Measurements from ENCODE around the gene CSAG2.
"Not testable (repeated sequence)": the region's sequence is repeated elsewhere in the genome, so short reads cannot be mapped to it uniquely, and the experiment has no call there.

Gene CSAG2, protein sequence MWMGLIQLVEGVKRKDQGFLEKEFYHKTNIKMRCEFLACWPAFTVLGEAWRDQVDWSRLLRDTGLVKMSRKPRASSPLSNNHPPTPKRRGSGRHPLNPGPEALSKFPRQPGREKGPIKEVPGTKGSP

DNA sequence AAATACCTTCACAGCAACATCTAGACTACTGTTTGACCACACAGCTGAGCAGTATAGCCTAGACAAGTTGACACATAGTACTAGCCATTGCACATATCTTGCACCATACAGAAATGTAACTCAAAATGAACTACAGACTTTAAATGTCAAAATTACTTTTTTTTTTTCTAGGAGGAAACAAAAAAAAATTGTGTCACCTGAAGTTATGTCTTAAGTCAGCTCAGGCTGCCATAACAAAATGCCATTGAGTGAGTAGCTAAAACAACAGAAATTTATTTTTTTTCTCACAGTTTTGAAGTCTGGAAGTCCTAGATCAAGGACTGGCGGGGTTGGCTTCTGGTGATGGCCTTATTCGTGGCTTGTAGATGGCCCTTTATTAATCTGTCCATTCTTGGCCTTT is at the start of gene CSAG2:
Gene CSAG2 (minus strand): TSS at position 101 of the 400 bp plus-strand sequence. CDS start 161 bp downstream, outside the sequence.
- not testable (repeated sequence) for DNase-seq

DNA sequence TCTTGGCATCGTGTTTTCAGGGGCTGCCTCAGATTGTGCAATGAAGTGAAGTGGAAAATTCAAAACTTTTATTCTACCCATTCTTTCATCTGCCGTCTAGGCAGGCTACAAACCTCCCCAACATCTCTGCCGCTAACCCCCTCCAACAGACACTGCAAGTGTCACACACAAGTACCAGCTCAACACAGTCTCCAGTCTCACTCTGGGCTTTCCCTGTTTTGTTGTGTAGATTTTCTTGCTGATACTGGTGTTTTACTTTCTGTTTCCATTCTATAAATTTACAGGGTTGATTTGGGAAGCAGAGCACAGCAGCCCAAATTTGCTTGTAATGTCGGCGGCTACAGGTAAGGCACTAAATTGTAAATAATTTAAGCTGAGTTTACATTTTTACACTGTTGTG is 45.8 kb upstream of the CSAG2 start:
- DNase-seq, result not testable (repeated sequence)

DNA sequence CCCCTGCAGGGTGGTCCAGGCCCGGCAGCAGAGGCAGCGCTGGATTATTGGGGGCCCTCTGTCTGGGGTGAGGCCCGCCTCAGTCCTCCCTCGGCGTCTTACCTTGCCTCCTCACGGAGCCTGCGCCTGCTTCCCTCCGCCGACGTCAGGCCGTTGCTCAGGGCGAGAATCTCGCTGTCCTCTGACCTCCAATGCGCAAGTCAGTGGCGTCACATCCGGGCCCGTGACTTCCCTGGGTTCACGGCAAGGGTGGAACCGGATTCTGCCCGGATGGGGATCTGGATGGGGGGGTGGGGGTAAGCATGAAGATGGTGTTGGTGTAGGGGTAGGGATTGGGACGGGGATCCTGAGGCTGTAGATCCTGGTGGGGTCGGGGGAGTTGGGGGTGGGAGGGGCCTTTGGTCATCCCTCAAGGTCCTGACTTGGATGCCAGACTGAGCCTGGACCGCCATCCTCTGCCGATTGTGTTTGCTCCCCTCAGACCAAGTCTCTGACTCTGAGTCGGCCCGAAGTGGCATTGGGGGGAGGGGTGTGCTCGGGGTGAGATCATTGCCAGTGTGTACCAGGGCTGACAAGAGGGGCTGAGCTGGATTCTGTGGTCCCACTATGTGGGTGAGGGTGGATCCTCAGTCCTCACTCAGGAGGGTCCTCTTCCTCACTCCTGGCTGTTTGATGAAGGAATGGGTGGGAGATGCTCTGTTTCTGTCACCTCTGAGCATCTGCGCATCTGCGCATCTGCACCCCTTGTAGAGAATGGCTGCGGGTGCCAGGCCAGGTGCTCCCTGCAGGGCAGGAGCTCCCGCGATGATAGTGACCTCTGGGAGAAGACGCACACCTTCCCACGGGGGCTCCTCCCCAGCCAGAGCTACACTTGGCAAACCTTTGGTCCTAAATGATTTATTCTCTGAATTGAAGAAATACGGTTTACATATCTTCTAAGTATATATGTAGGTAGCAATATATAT is 44.9 kb upstream of the CSAG2 start, which contains the start of gene MAGEA2:
Gene MAGEA2 (minus strand): TSS at position 157 of the 965 bp plus-strand sequence. CDS start 2,479 bp downstream, outside the sequence.
- not testable (repeated sequence) for DNase-seq

DNA sequence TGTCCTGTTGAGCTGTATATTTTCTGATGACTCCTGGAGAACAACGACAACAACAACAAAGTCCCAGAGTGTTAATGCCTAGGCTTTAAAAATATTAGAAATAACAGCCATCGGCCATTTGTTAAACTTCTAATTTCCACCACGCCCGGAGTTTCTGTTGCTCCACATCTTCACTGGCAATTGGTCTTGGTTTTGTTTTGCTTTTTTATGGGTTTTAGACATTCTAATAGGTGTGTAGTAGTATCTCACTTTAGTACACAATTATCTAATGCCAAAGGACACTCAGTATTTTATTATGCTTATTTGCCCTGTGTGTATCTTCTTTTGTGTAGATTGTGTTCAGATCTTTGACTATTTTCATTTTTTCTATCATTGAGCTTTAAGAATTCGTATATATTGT is 29.5 kb upstream of the CSAG2 start:
- DNase-seq, result no peak

DNA sequence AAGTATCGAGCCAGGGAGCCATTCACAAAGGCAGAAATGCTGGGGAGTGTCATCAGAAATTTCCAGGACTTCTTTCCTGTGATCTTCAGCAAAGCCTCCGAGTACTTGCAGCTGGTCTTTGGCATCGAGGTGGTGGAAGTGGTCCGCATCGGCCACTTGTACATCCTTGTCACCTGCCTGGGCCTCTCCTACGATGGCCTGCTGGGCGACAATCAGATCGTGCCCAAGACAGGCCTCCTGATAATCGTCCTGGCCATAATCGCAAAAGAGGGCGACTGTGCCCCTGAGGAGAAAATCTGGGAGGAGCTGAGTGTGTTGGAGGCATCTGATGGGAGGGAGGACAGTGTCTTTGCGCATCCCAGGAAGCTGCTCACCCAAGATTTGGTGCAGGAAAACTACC is 27.5 kb upstream of the CSAG2 start:
- DNase-seq, result not testable (repeated sequence)

DNA sequence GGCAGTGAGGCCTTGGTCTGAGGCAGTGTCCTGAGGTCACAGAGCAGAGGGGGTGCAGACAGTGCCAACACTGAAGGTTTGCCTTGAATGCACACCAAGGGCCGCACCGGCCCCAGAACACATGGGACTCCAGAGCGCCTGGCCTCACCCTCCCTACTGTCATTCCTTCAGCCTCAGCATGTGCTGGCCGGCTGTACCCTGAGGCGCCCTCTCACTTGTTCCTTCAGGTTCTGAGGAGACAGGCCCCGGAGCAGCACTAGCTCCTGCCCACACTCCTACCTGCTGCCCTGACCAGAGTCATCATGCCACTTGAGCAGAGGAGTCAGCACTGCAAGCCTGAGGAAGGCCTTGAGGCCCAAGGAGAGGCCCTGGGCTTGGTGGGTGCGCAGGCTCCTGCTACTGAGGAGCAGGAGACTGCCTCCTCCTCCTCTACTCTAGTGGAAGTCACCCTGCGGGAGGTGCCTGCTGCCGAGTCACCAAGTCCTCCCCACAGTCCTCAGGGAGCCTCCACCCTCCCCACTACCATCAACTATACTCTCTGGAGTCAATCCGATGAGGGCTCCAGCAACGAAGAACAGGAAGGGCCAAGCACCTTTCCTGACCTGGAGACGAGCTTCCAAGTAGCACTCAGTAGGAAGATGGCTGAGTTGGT is 26.9 kb upstream of the CSAG2 start:
- no peak for DNase-seq

DNA sequence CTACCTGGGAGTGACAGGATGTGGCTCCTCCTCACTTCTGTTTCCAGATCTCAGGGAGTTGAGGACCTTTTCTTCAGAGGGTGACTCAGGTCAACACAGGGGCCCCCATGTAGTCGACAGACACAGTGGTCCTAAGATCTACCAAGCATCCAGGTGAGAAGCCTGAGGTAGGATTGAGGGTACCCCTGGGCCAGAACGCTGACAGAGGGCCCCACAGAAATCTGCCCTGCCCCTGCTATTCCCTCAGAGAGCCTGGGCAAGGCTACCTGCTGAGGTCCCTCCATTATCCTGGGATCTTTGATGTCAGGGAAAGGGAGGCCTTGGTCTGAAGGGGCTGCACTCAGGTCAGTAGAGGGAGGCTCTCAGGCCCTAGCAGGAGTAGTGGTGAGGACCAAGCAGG is 26.0 kb upstream of the CSAG2 start:
- DNase-seq, result no peak

DNA sequence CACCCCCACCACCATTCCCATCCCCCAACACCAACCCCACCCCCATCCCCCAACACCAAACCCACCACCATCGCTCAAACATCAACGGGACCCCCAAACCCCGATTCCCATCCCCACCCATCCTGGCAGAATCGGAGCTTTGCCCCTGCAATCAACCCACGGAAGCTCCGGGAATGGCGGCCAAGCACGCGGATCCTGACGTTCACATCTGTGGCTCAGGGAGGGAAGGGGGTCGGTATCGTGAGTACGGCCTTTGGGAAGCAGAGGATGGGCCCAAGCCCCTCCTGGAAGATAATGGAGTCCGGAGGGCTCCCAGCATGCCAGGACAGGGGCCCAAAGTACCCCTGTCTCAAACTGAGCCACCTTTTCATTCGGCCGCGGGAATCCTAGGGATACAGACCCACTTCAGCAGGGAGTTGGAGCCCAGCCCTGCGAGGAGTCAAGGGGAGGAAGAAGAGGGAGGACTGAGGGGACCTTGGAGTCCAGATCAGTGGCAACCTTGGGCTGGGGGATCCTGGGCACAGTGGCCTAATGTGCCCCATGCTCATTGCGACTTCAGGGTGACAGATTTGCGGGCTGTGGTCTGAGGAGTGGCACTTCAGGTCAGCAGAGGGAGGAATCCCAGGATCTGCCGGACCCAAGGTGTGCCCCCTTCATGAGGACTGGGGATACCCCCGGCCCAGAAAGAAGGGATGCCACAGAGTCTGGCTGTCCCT is 25.2 kb upstream of the CSAG2 start:
- not testable (repeated sequence) for DNase-seq

DNA sequence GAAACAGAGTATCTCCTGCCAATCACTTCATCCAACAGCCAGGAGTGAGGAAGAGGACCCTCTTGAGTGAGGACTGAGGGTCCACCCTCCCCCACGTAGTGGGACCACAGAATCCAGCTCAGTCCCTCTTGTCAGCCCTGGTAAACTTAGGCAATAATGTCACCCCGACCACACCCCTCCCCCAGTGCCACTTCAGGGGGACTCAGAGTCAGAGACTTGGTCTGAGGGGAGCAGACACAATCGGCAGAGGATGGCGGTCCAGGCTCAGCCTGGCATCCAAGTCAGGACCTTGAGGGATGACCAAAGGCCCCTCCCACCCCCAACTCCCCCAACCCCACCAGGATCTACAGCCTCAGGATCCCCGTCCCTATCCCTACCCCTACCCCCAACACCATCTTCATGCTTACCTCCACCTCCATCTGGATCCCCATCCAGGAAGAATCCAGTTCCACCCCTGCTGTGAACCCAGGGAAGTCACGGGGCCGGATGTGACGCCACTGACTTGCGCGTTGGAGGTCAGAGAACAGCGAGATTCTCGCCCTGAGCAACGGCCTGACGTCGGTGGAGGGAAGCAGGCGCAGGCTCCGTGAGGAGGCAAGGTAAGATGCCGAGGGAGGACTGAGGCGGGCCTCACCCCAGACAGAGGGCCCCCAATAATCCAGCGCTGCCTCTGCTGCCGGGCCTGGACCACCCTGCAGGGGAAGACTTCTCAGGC is 24.3 kb upstream of the CSAG2 start, which contains the start of the genes CSAG1 and MAGEA12:
Gene CSAG1 (minus strand): TSS at position 461 of the 715 bp plus-strand sequence. CDS start 1,261 bp downstream, outside the sequence.
Gene MAGEA12 (plus strand): TSS at position 497 of the 715 bp plus-strand sequence. CDS start 2,405 bp downstream, outside the sequence.
- no peak for DNase-seq

DNA sequence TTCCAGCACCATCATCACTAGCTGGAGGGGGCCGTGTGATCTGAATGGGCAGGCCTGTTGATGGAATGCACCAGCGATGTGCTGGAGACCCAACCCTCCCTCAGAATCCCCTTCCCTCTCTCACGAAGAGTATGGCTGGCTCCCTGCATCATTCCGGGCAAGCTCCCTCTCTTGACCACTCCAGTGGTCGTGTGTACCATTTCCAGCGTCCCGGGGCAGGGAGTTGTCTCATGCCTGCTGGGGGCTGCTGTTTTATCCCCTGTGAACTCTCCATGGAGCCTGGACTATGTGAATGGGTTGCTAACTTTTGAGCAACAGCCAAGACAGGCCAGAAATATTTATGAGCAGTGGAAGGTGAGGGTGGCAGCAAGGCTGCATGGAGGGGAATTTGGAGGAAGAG is 16.3 kb upstream of the CSAG2 start:
- no peak for DNase-seq

DNA sequence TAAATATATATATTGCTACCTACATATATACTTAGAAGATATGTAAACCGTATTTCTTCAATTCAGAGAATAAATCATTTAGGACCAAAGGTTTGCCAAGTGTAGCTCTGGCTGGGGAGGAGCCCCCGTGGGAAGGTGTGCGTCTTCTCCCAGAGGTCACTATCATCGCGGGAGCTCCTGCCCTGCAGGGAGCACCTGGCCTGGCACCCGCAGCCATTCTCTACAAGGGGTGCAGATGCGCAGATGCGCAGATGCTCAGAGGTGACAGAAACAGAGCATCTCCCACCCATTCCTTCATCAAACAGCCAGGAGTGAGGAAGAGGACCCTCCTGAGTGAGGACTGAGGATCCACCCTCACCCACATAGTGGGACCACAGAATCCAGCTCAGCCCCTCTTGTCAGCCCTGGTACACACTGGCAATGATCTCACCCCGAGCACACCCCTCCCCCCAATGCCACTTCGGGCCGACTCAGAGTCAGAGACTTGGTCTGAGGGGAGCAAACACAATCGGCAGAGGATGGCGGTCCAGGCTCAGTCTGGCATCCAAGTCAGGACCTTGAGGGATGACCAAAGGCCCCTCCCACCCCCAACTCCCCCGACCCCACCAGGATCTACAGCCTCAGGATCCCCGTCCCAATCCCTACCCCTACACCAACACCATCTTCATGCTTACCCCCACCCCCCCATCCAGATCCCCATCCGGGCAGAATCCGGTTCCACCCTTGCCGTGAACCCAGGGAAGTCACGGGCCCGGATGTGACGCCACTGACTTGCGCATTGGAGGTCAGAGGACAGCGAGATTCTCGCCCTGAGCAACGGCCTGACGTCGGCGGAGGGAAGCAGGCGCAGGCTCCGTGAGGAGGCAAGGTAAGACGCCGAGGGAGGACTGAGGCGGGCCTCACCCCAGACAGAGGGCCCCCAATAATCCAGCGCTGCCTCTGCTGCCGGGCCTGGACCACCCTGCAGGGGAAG is 5.0 kb upstream of the CSAG2 start, which contains the start of gene MAGEA2B:
Gene MAGEA2B (plus strand): TSS at position 814 of the 973 bp plus-strand sequence. CDS start 2,479 bp downstream, outside the sequence.
- not testable (repeated sequence) for DNase-seq

DNA sequence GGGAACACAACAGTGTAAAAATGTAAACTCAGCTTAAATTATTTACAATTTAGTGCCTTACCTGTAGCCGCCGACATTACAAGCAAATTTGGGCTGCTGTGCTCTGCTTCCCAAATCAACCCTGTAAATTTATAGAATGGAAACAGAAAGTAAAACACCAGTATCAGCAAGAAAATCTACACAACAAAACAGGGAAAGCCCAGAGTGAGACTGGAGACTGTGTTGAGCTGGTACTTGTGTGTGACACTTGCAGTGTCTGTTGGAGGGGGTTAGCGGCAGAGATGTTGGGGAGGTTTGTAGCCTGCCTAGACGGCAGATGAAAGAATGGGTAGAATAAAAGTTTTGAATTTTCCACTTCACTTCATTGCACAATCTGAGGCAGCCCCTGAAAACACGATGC is 4.1 kb upstream of the CSAG2 start:
- DNase-seq, result not testable (repeated sequence)

DNA sequence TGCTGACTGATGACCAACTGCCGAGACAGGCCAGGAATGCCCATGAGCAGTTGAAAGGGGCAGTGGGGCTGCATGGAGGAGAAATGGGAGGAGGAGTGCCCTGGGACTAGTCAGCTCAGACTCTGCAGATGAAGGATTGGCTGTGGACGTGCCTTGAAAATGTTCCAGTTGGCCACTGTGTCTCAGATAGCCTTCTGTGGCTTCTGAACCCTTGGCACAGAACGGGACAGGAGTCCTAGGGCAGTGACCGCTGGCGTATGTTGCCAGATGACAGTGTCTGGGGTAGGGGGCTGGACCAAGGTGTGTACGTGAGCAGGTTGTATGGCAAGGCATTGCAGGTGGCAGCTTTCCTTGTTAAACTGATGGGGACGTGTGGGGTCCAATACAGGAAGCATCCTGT is 2.6 kb downstream of the CSAG2 start:
- not testable (repeated sequence) for DNase-seq

DNA sequence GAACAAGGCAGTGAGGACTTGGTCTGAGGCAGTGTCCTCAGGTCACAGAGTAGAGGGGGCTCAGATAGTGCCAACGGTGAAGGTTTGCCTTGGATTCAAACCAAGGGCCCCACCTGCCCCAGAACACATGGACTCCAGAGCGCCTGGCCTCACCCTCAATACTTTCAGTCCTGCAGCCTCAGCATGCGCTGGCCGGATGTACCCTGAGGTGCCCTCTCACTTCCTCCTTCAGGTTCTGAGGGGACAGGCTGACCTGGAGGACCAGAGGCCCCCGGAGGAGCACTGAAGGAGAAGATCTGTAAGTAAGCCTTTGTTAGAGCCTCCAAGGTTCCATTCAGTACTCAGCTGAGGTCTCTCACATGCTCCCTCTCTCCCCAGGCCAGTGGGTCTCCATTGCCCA is 8.7 kb downstream of the CSAG2 start:
- DNase-seq, result not testable (repeated sequence)

DNA sequence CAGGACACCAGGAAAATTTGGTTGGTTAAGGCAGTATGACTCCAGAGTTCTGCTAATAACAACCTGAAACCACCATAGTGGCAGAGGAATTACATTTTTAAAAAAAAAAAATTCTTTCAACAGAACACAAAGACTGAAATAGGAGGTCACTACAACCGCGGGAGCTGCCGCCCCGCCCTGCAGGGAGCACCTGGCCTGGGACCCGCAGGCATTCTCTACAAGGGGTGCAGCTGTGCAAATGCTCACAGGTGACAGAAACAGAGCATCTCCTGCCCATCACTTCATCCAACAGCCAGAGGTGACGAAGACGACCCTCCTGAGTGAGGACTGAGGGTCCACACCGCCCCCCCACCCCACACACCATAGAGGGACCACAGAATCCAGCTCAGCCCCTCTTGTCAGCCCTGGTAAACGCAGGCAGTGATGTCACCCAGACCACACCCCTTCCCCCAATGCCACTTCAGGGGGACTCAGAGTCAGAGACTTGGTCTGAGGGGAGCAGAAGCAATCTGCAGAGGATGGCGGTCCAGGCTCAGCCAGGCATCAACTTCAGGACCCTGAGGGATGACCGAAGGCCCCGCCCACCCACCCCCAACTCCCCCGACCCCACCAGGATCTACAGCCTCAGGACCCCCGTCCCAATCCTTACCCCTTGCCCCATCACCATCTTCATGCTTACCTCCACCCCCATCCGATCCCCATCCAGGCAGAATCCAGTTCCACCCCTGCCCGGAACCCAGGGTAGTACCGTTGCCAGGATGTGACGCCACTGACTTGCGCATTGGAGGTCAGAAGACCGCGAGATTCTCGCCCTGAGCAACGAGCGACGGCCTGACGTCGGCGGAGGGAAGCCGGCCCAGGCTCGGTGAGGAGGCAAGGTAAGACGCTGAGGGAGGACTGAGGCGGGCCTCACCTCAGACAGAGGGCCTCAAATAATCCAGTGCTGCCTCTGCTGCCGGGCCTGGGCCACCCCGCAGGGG is 10.8 kb downstream of the CSAG2 start, which contains the start of gene MAGEA3:
Gene MAGEA3 (plus strand): TSS at position 843 of the 980 bp plus-strand sequence. CDS start 2,039 bp downstream, outside the sequence.
- DNase-seq, result not testable (repeated sequence)

DNA sequence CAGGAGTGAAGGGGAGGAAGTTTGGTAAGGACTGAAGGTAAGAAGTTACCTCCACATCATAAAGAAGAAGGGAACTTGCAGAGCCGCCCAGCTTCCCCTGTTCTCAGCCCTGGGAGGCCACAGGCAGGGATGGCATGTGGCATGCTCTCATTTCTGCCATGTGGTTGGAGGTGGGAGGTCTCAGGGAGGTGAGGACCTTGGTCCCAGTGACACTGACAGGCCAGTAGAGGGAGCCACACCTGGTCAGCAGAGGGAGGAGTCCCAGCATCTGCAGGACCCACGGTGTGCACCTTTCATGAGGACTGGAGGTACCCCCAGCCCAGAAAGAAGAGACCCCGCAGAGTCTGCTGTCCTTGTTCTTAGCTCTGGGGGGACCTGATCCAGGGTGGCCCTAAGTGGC is 28.1 kb downstream of the CSAG2 start:
- DNase-seq, result not testable (repeated sequence)

DNA sequence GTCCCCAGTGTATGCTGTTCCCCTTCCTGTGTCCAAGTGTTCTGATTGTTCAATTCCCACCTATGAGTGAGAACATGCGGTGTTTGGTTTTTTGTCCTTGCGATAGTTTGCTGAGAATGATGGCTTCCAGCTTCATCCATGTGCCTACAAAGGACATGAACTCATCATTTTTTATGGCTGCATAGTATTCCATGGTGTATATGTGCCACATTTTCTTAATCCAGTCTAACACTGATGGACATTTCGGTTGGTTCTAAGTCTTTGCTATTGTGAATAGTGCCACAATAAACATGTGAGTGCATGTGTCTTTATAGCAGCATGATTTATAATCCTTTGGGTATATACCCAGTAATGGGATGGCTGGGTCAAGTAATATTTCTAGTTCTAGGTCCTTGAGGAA is 34.4 kb downstream of the CSAG2 start:
- not testable (repeated sequence) for DNase-seq

DNA sequence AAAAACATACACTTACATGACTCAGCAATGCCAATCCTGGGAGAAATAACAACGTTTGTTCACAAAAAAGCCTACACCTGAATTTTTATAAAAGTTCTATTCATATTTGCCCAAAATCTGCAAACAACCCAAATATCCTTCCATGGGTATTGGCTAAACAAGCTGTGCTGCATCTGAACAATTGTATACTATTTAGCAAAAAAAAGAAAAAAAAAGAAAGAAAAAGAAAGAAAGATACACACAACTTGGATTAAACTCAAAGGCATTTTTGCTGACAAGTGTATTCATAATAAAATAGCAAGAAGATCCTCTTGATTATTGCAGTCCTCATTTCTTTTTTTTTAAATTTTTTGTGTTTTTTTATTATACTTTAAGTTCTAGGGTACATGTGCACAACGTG is 34.9 kb downstream of the CSAG2 start:
- DNase-seq, result no peak

DNA sequence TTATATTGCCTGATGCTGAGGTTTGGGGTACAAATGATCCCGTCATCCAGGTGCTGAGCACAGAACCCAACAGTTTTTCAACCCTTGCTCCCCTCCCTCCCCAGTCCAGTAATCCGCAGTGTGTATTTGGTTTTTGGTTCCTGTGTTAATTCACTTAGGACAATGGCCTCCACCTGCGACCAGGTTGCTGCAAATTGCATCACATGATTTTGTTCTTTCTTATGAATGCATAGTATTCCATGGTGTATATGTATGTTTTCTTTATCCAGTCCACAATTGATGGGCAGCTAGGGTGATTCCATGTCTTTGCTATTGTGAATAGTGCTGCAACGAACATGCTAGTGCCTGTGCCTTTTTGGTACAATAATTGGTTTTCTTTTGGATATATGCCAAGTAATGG is 46.0 kb downstream of the CSAG2 start:
- no peak for DNase-seq

Measured in NCI-H1048 (cell line).